Vagina (tissue), 2 donors: ENCODE results near the gene THADA. TPM values are rescaled to one million over a fixed set of nuclear protein-coding genes. Genes with fewer than 3 reads are reported as not detected.
"Not testable (repeated sequence)": the region's sequence is repeated elsewhere in the genome, so short reads cannot be mapped to it uniquely, and the experiment has no call there.

Experiments
- DNase-seq, 2 donors: peaks; one replicate each; pipeline ENCODE4 v3.0.0-alpha.2; 2017; ENCODE audit errors: extremely low spot score in 2 of 2
- H3K27ac ChIP-seq: fragments of 200-600 bp; sonication (generic); one replicate; pipeline ENCODE4 v1.5.1; 2019
- H3K27me3 ChIP-seq: fragments of 200-600 bp; sonication (generic); one replicate; pipeline ENCODE4 v1.5.1; 2019
- H3K36me3 ChIP-seq, 2 donors: fragments of 200-600 bp; sonication (generic); one replicate each; pipeline ENCODE4 v1.5.1; 2017 to 2019
- H3K4me1 ChIP-seq: fragments of 200-600 bp; sonication (generic); one replicate; pipeline ENCODE4 v1.5.1; 2019
- H3K4me3 ChIP-seq, 2 donors: fragments of 200-600 bp; sonication (generic); 1 replicate in 1 of 2; 2 replicates in 1 of 2; pipeline ENCODE4 v1.5.1; 2016 to 2019
- H3K9me3 ChIP-seq: fragments of 200-600 bp; sonication (generic); one replicate; pipeline ENCODE4 v1.5.1; 2019
- CTCF ChIP-seq, 3 experiments: fragments of 450-650 bp in 2 of 3; fragments of 200-600 bp in 1 of 3; sonication (generic) in 1 of 3; IDR thresholded peaks; one replicate each; pipeline ENCODE4 v1.5.1; 2017 to 2019; ENCODE audit warnings: antibody characterized with exemption in 3 of 3, mild to moderate bottlenecking in 2 of 3, moderate library complexity in 2 of 3
- POLR2A ChIP-seq, 2 donors: fragments of 450-650 bp; IDR thresholded peaks; one replicate each; pipeline ENCODE4 v1.6.1; 2017; ENCODE audit warnings: antibody characterized with exemption in 2 of 2, mild to moderate bottlenecking in 2 of 2, moderate library complexity in 2 of 2
- POLR2AphosphoS5 ChIP-seq, 2 donors: sonication (generic); formaldehyde crosslinking; IDR thresholded peaks; one replicate each; pipeline ENCODE4 v1.9.0; 2017; ENCODE audit warnings: antibody characterized with exemption in 2 of 2, mild to moderate bottlenecking in 2 of 2, low read depth in 1 of 2; ENCODE audit not compliant: insufficient read depth in 1 of 2
- intact Hi-C: fragments of 100-400 bp; cut with DNase I; formaldehyde crosslinking; loops from one replicate; pipeline ENCODE4 v1.15.1; 2023
- total RNA-seq: library from RNA; depleted of rRNA; stranded (reverse); fragments of >200 nt; gene quantifications from one replicate; pipeline ENCODE4 v1.2.3, GENCODE V29; 2016

THADA gene
- total RNA-seq, 1 donor from 2014 or later = 32.2 TPM

- intact Hi-C loops = no loop called here
- TF ChIP-seq CTCF (IDR thresholded peaks at IDR 0.05) (no peak), POLR2AphosphoS5 (IDR thresholded peaks at IDR 0.05; ENCODE audit: insufficient read depth in 1 of 2, low read depth in 1 of 2) (no peak), POLR2A (IDR thresholded peaks at IDR 0.05) (no peak)
Observed at GRCh38 chr2:43285987-43286386, 309.9 kb downstream of the THADA start.

GRCh38 chr2:43284967-43285366, 310.9 kb downstream of the THADA start:
- Histone ChIP-seq H3K27me3 (no peaks in the 10 kb centered on the region), H3K4me3 (no peak overlapping the region), H3K27ac (no peak overlapping the region), H3K9me3 (no peaks in the 10 kb centered on the region), H3K4me1 (no peaks in the 10 kb centered on the region), H3K36me3 (peaks cover 0 to 46% of the 10 kb centered on the region in 2 donors)
- no peak for TF ChIP-seq POLR2A (IDR thresholded peaks at IDR 0.05)
- TF ChIP-seq CTCF (IDR thresholded peaks at IDR 0.05) = no peak
- TF ChIP-seq POLR2AphosphoS5 (IDR thresholded peaks at IDR 0.05; ENCODE audit: insufficient read depth in 1 of 2, low read depth in 1 of 2) = no peak
- DNase-seq = no peak
- intact Hi-C loops = no loop called here

More at GRCh38 chr2:43285987-43286386, 309.9 kb downstream of the THADA start:
- H3K27me3 ChIP-seq = no peaks in the 10 kb centered on the region
- no peaks in the 10 kb centered on the region for H3K9me3 ChIP-seq
- H3K36me3 ChIP-seq = peaks cover 0 to 46% of the 10 kb centered on the region in 2 donors
- no peaks in the 10 kb centered on the region for H3K4me1 ChIP-seq
- H3K4me3 ChIP-seq = no peak overlapping the region
- DNase-seq = no peak
- H3K27ac ChIP-seq = no peak overlapping the region

- intact Hi-C loops, DNase-seq, H3K9me3 ChIP-seq, H3K4me1 ChIP-seq, H3K27ac ChIP-seq, H3K27me3 ChIP-seq, H3K4me3 ChIP-seq: not testable (repeated sequence)
- peaks cover 0 to 46% of the 10 kb centered on the region in 2 donors for H3K36me3 ChIP-seq
Observed at GRCh38 chr2:43284347-43284746, 311.5 kb downstream of the THADA start.

GRCh38 chr2:43280994-43281393, 314.8 kb downstream of the THADA start:
- Histone ChIP-seq H3K27me3 (no peaks in the 10 kb centered on the region), H3K36me3 (peaks cover 0 to 30% of the 10 kb centered on the region in 2 donors), H3K4me1 (peaks cover 27% of the 10 kb centered on the region), H3K27ac (no peak overlapping the region), H3K9me3 (no peaks in the 10 kb centered on the region), H3K4me3 (no peak overlapping the region)
- intact Hi-C loops = no loop called here
- no peak for TF ChIP-seq POLR2A (IDR thresholded peaks at IDR 0.05)
- no peak for TF ChIP-seq CTCF (IDR thresholded peaks at IDR 0.05)
- no peak for TF ChIP-seq POLR2AphosphoS5 (IDR thresholded peaks at IDR 0.05; ENCODE audit: insufficient read depth in 1 of 2, low read depth in 1 of 2)
- no peak for DNase-seq

GRCh38 chr2:43279317-43279840, 316.5 kb downstream of the THADA start:
- Histone ChIP-seq H3K4me3 (no peak overlapping the region), H3K27ac (no peak overlapping the region), H3K9me3 (no peaks in the 10 kb centered on the region), H3K36me3 (peaks cover 0 to 14% of the 10 kb centered on the region in 2 donors), H3K27me3 (no peaks in the 10 kb centered on the region), H3K4me1 (peaks cover 35% of the 10 kb centered on the region)
- no peak for DNase-seq
- TF ChIP-seq CTCF (IDR thresholded peaks at IDR 0.05) = no peak
- no peak for TF ChIP-seq POLR2AphosphoS5 (IDR thresholded peaks at IDR 0.05; ENCODE audit: insufficient read depth in 1 of 2, low read depth in 1 of 2)
- TF ChIP-seq POLR2A (IDR thresholded peaks at IDR 0.05) = no peak
- intact Hi-C loops = no loop called here
